HL-60/S4 (cell line): Measurements from ENCODE around the gene KIAA0232.

Experiments
- in situ Hi-C: fragments of 300-500 bp; cut with MboI; formaldehyde crosslinking; loops from 2 replicates; pipeline ENCODE4 v1.14.3; 2022; ENCODE audit warnings: low sequenced_read_pairs

The KIAA0232 gene

DNA sequence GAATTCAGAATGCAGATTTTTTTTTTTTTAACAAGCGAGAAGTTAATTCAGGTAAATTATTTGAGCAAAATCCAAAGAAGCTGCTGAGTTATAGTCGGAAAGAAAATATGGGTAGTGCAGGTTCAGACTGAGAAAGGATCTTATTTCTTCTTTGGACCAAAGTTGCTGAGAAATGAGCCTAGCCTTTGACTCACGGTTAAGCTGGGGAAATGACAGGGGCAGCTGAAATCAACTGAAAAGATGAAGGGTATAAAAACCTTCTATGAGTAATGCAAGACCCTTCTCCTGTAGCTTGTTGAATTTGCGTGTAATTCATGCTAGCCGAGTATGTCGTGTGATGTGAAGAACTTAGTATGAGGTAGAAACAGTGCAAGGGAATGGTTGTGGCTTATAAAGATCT lies 63.0 kb downstream of the KIAA0232 start:
- in situ Hi-C loops = no loop called here

DNA sequence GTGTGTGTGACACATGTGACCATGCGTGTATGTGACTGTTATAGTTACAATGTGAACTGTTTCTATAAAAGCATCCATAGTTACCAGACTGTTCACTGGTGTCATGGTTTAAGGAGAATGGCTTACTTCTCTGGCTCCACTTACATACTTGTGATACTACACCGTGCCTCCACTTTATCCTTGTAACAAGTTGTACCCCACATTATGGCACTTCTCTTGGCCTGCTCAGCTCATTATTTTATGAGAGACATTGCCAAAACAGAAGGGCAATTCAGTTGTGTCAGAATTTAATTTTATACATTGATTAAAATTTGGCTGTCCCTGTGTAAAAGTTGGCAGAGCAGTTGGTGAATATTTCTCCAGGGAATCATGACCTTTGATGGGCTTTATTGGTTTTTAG lies 64.7 kb downstream of the KIAA0232 start:
- in situ Hi-C loops = no loop called here

DNA sequence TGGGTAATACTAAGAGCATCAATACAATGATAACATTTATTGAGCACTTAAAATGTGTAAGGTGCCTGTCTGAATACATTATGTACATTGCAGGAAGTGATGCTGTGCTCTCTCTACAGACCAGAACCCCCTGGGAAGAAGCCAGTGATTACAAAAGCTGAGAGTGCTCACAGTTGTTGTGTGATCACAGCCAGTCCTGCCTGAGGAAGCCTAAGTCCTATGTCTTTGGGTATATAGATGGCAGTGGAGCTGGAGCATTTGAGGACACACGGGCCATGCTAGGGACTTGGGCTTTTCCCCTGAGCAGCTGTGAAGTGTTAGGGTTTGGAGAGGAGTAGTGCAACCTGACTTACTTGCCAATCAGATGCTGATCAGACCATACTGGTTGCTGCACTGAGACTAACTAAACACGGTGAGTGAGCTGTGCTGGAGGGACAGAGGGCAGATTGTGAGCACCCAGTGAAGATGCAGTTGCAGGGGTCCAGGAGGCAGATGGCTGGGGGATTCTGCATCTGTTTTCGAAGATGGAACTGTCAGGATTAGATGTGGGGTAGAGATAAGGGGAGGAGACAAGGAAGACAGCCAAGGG lies 66.3 kb downstream of the KIAA0232 start:
- in situ Hi-C loops = no loop called here

GRCh38 chr4:6849691-6850090 lies 67.2 kb downstream of the KIAA0232 start:
- in situ Hi-C loops = no loop called here

GRCh38 chr4:6851431-6851830 lies 68.9 kb downstream of the KIAA0232 start:
- in situ Hi-C loops = no loop called here

GRCh38 chr4:6851962-6852361 lies 69.4 kb downstream of the KIAA0232 start:
- in situ Hi-C loops = no loop called here

DNA sequence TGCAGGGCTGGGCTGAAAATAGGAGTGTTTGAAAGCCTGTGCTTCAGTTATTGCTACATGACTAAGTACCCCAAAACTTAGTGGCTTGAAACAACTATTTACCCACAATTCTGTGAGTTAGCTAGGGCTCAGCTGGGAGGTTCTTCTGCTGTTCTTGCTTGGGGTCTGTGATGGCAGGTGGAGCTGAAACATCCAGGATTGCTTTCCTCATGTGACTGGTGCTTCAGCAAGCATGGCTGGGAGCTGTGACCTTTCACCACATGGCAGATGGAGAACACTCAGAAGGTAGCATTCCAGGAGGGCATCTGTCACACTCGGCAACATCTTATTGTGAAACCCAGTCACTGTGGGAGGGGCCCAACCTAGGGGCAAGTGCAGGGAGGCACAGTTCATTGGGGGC lies 70.1 kb downstream of the KIAA0232 start:
- in situ Hi-C loops = no loop called here

DNA sequence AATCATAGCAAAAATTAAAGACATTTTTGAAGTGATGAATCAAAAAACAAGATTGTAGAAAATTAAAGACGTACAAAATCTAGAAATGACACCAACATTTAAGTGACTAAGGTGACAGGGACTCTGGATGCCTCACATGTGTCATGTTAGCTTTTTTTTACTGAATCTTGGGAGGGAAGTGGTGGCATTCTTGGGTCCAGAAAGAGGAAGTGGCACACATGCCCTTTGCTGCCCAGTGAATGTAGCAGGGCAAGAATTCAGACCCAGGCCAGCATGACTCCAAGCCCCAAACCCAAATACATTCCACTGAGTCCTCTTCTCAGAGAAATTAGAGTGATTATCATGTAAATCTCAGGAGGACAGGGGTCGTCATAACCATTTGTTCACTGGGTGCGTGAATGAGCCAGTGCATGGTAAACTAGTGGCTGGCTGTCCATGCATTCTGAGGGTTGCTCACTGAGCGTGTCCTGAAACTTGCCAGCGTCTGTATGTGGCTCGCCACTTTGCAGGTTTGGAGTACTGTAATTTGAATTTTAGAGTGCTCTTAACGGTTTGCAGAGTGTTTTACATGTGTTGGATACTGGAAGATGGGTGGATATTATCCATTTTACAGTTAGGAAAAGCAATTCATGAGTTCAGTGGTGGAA lies 71.7 kb downstream of the KIAA0232 start:
- in situ Hi-C loops = no loop called here

DNA sequence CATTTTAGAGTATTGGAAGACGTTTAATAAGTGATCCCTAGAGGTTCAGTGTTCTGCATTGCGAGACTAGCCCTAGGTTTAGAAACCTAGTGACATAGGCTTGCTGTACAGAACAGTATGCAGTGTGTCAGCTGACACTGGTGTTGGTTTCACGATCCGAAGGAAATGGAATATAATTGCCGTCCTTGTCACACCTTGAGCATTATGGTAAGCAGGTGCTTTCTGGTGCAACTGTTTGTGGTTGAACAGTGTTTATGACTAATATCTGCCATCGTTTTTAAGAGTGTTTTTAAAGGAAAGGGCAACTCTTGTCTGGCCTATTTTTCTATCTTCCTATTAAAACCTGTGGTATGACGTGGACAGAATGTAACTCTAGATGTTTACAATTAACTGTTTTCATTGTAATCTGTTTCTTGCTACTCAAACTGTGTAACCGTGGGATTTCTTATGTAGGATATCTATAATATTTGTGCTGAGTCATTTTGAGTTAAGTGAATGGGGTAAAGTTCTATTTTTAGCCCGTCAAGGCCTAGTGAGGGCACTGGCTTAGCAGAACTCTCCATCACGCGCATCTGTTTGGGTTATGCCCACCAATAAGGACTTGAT lies 73.3 kb downstream of the KIAA0232 start:
- in situ Hi-C loops = no loop called here

- in situ Hi-C loops = no loop called here
Observed at GRCh38 chr4:6856391-6856790, 73.9 kb downstream of the KIAA0232 start.

DNA sequence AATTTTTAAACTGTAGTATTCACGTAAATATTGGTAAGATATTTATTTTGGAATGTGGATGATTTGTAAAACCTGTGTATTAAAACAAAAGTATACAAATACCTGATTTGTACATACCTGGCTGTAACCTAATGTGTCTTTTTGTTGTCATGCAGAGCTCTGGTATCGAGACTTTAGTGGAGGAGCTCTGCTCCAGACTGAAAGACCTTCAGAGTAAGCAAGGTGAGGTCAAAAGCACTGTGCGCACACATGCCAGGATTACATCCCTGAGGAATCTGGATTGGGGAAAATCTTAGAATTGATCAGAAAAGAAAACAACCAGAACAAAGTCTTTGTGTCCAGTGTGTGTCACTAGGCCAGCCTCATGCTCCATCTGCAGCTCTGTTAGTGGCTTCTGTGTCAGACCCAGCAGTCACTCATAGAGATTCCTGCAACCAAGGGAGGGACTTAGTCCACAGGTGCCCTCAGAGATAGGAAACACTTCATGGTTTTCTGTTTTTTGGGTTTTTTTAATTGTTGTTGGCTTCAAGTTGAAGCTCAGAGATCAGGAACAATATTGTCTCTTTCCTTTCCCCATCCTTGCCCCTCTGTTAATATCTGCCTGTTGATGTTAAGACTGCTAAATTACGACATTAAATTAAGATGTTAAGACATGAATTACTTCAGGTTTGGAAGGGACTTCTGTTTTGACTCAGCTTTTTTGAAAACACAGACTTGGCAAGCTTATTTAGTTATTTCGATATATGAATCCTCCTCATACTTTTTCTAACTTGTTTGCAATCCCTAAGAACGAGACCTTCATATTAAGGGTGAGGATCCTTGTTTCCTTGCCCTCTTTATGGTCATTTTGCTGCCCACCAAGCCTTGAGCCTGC lies 74.7 kb downstream of the KIAA0232 start:
- in situ Hi-C loops = no loop called here

- in situ Hi-C loops = no loop called here
Observed at GRCh38 chr4:6858997-6859396, 76.5 kb downstream of the KIAA0232 start.

GRCh38 chr4:6859543-6859942 lies 77.0 kb downstream of the KIAA0232 start:
- in situ Hi-C loops = no loop called here

DNA sequence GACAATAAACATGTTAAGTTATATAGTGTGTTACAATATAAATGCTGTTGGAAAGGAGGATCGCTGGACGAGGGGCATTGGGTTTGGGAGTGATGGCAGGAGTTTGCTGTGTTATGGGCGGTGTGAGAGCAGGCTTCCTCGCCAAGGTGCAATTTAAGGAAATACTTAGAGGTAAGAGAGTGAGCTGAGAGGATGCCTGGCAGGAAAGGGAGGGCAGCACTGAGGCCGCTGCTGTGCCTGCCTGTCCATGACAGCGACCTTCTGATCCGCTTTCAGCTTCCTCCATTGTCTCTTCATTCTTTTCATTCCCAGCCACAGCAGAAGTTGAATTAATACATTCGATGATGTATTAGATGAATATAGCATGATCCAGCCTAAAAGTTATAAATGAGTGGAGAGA lies 85.9 kb downstream of the KIAA0232 start:
- in situ Hi-C loops = loop anchor here (10.0 kb wide), 1 partner anchor 144 kb away; no protein-coding TSS in a partner anchor

DNA sequence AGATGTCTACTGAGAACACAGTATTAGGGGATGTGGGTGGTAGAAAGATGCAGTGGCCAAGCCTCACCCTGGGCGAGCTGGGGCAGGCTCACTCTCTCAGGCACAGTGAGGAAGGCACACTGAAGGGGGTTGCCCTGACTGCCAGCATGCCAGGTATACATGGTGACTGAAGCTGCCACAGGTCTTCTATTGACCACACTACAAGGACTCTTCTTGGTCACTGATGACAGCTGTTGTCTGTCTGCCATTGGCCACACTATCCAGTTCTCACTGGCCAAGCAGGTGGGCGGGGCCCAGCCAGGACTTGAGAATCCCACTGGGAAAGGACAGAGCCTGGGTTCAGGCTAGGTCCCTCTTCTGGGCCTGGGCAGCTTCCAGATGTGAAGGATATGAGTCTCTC lies 87.4 kb downstream of the KIAA0232 start:
- in situ Hi-C loops = loop anchor here (10.0 kb wide), 1 partner anchor 145 kb away; no protein-coding TSS in a partner anchor

DNA sequence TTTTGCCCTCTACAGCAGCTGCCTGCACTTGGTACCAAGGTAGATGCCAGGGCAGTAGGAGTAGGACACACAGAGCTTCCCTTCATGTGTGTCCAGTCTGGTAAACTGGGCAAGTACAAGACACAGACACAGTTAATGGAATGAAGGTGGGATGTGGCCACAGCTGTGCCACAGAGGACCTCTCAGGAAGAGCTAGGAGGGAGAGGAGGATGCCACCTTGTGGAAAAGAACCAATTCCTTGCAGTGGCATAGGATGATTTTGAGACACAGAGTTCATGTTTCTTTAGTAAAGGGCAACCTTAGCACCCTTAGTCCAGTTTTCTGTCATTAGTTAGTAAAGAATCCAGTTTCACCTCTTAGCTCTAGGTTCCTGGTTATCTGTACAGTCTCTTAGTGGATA lies 90.8 kb downstream of the KIAA0232 start:
- in situ Hi-C loops = no loop called here

DNA sequence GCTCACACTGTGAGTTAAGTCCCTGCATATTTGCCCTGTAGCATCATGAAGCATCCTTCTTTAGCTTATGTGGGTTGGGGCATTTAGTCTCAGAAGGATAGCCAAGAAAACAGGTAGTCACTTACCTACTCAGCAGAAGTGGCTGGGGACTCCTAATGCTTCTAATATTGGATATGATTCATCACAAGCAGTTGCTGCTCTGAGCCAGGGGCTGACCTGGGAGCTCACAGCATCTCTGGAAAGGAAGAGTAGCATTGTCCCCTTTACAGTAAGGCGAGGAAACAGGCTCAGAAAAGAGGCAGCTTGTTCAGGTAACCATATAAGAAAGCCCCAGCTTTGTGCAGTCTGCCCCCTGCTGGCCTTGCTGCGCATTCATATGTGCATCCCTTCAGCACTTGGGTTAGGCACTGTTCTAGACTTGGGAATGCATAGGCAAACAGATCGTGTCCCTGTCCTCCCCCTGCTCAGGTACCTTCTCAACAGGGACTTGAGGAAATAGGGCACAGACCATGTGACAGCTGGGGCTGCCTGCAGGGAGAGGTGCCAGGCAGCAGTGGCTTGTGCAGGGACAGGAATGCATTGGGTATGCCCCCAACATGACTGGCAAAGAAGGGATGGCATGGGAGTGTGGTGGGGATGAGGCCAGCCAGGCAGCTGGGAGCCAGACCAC lies 91.4 kb downstream of the KIAA0232 start:
- in situ Hi-C loops = no loop called here

DNA sequence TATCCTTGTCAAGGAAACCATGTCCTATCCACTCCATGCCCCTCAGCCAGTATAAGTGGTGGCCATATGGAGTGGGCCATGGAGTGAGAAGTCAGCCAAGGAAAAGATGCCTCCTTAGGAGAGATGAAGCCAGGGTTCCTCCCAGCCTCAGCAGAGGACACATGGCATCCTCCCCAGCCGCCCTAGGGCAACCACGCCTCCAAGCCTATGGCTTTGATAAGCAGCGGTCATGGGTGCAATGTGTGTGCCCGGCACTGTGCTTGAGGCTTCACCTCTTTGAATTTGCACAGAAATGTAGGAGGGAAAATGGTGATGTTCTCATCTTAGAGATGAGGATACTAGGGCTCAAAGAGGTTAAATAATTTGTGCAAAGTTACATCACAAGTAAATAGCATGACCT lies 92.5 kb downstream of the KIAA0232 start:
- in situ Hi-C loops = no loop called here

DNA sequence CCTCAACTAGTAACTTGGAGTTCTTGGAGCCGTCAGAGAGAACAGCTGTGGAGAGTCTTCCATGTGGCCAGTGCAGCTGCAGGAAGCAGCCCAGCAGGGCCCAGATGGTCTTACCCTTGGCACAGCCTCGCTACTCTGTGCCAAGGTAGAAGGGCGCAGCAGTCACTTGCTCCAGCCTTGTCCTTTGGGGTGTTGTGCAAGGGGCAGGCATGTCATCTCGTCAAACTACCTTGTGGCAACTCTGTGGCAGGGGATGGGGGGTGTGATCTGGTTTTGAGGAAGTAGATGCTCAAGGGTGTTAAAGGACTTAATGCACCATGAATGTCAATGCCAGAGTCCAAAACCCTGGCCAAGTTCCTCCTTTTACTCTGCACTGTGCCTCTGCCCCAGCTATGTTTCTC lies 92.9 kb downstream of the KIAA0232 start:
- in situ Hi-C loops = no loop called here

DNA sequence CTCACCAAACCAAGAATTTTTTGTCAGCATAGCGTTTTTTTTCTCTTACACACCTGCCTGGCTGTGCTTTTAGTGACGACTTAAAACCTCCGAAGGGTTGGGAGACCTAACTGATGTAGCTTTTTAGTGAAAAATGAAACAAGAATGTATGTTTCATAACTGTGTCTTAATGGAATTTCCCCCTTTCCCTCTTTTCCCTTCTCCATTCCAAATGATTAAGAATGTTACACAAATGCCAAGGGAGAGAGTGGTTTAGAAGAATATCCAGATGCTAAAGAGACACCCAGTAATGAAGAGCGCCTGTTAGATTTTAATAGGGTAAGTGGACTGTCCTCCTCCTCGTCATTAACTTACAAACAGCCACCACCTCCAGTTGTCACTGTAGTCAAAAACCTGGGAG lies 93.9 kb downstream of the KIAA0232 start:
- in situ Hi-C loops = no loop called here

- in situ Hi-C loops = no loop called here
Observed at GRCh38 chr4:6877067-6877466, 94.5 kb downstream of the KIAA0232 start.
